Activated T-cell treated with anti-CD3 and anti-CD28 coated beads for 1 hour (primary cell): ENCODE measurements around the gene PDCD2.
"Not testable (repeated sequence)": the region's sequence is repeated elsewhere in the genome, so short reads cannot be mapped to it uniquely, and the experiment has no call there.

Experiments
- DNase-seq: peaks from one replicate; pipeline ENCODE4 v3.0.0-alpha.2; 2020; ENCODE audit warnings: low read depth

PDCD2 gene

GRCh38 chr6:170584181-170584953 lies at the start of gene PDCD2:
TSS of gene PDCD2 (minus strand) at chr6:170584637. CDS start at chr6:170584581, 56 bp downstream.
- DNase-seq: peak; percentile 85

- not testable (repeated sequence) for DNase-seq
Measured at GRCh38 chr6:170616020-170616554, 31.6 kb upstream of the PDCD2 start.

GRCh38 chr6:170612256-170612804 lies 27.9 kb upstream of the PDCD2 start:
- not testable (repeated sequence) for DNase-seq

- not testable (repeated sequence) for DNase-seq
Measured at GRCh38 chr6:170609225-170609624, 24.8 kb upstream of the PDCD2 start.

GRCh38 chr6:170605574-170606259 lies 21.3 kb upstream of the PDCD2 start:
- DNase-seq: no peak

- no peak for DNase-seq
Measured at GRCh38 chr6:170597278-170597677, 12.8 kb upstream of the PDCD2 start.

- no peak for DNase-seq
Measured at GRCh38 chr6:170596426-170596825, 12.0 kb upstream of the PDCD2 start.

GRCh38 chr6:170590725-170591124 lies 6.3 kb upstream of the PDCD2 start:
- DNase-seq: no peak

GRCh38 chr6:170584954-170585498 lies 589 bp upstream of the PDCD2 start:
- no peak for DNase-seq

GRCh38 chr6:170583756-170584180 lies 669 bp downstream of the PDCD2 start:
- DNase-seq: no peak

- no peak for DNase-seq
Measured at GRCh38 chr6:170578909-170579308, 5.5 kb downstream of the PDCD2 start.

- DNase-seq: no peak
Measured at GRCh38 chr6:170575250-170575649, 9.2 kb downstream of the PDCD2 start.

GRCh38 chr6:170572704-170573466 lies 11.6 kb downstream of the PDCD2 start:
- DNase-seq: no peak

- DNase-seq: no peak
Measured at GRCh38 chr6:170564936-170565530, 19.4 kb downstream of the PDCD2 start.

GRCh38 chr6:170561555-170561954 lies 22.9 kb downstream of the PDCD2 start:
- no peak for DNase-seq

- DNase-seq: no peak
Measured at GRCh38 chr6:170555305-170555704, 29.1 kb downstream of the PDCD2 start.

- DNase-seq: no peak
Measured at GRCh38 chr6:170554796-170555137, 29.7 kb downstream of the PDCD2 start.

GRCh38 chr6:170554013-170554795 lies 30.2 kb downstream of the PDCD2 start, which contains the start of gene TBP:
TSS of gene TBP (plus strand) at chr6:170554369. CDS start at chr6:170557030, 2,661 bp downstream.
- DNase-seq: peak; percentile 89

- DNase-seq: peak; percentile 11
Measured at GRCh38 chr6:170553534-170554012, 30.9 kb downstream of the PDCD2 start.
